Measurements from ENCODE around the gene POLR1D. TPM values are rescaled to one million over a fixed set of nuclear protein-coding genes. Genes with fewer than 3 reads are reported as not detected.

The POLR1D gene
- total RNA-seq, 1 donor from 2014 or later: 120 TPM

DNA sequence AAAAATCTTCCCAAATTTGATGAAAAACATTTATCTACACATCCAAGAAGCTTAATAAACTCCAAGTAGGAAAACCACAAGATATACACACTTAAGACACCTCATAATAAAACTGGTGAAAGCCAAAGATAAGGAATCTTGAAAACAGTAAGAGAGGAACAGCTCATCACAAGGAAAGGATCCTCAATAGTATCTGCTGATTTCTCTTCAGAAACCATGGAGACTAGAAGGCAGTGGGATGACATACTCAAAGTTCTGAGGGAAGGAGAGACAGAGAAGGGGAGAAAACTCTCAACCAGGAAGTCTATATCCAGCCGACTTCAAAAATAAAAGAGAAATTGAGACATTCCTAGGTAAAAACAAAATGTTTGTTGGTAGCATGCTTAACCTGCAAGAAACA is 47.0 kb upstream of the POLR1D start:
- Histone ChIP-seq H3K4me2 (no peak overlapping the region), H3K4me3 (no peak overlapping the region), H3K79me2 (ENCODE audit: low read depth) (no peaks in the 10 kb centered on the region), H2AFZ (replicated peaks) (no peak overlapping the region), H3K27me3 (no peaks in the 10 kb centered on the region), H3K27ac (no peak overlapping the region), H3K9me3 (ENCODE audit: low read depth) (no peaks in the 10 kb centered on the region), H3K9ac (no peak overlapping the region), H4K20me1 (ENCODE audit: low read depth) (no peaks in the 10 kb centered on the region), H3F3A (ENCODE audit: low read depth) (no peaks in the 10 kb centered on the region), H3K4me1 (peaks cover 10% of the 10 kb centered on the region), H3K36me3 (no peaks in the 10 kb centered on the region)
- H3K27me3 Mint-ChIP-seq (ENCODE audit: insufficient read depth, low read depth): no peaks in the 10 kb centered on the region
- TF ChIP-seq EZH2 (IDR thresholded peaks at IDR 0.05): no peak
- TF ChIP-seq, protein P1, sequence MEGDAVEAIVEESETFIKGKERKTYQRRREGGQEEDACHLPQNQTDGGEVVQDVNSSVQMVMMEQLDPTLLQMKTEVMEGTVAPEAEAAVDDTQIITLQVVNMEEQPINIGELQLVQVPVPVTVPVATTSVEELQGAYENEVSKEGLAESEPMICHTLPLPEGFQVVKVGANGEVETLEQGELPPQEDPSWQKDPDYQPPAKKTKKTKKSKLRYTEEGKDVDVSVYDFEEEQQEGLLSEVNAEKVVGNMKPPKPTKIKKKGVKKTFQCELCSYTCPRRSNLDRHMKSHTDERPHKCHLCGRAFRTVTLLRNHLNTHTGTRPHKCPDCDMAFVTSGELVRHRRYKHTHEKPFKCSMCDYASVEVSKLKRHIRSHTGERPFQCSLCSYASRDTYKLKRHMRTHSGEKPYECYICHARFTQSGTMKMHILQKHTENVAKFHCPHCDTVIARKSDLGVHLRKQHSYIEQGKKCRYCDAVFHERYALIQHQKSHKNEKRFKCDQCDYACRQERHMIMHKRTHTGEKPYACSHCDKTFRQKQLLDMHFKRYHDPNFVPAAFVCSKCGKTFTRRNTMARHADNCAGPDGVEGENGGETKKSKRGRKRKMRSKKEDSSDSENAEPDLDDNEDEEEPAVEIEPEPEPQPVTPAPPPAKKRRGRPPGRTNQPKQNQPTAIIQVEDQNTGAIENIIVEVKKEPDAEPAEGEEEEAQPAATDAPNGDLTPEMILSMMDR (IDR thresholded peaks at IDR 0.05): no peak
- no peak for TF ChIP-seq EZH2phosphoT487 (IDR thresholded peaks at IDR 0.05)
- DNase-seq (ENCODE audit: low spot score): no peak
- peaks cover 3% of the 10 kb centered on the region for H3K4me1 Mint-ChIP-seq
- peaks cover 8% of the 10 kb centered on the region for H3K36me3 Mint-ChIP-seq
- H3K9me3 Mint-ChIP-seq: no peaks in the 10 kb centered on the region
- H3K4me3 Mint-ChIP-seq: no peak overlapping the region
- H3K27ac Mint-ChIP-seq: no peak overlapping the region

DNA sequence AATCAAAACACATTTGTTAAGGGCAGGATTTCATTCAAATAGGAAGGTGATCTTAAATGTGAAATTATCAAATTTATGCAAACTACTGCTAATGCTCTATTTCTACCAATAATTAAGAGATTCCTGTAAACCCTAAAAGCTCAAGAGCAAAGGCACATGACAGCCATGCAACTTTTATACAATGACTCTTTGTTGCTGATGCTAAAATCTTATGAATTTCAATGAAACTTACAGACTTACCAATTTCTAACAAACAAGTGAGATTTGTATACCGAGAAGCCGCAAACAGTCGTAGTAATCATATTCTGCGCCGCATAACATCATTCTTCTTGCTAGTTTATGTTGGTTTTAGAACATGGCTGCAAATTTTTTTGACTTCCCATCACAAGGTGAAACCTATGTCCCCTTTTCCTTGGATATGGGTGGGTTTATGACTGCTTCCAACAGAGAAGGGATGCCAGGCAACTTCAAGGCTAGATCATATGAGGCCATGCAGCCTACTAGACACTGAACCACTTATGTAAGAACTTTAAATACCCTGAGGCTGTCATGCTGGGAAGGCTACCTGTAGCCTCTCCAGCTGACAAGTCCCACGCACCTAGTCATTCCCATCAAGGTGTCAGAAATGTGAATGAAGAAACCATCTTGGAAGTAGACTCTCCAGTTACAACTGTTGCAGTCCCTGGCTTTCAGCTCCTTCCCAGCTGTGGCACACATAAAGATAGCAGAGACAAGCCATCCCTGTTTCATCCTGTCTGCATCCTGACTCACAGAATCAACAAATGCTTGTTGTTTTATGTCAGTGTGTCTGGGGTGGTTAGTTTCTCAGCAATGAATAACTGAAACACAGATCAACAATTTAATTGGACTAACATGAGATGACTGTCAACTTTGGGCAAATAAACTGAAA is 43.3 kb upstream of the POLR1D start:
- Histone ChIP-seq H3K27ac (no peak overlapping the region), H3K9me3 (ENCODE audit: low read depth) (no peaks in the 10 kb centered on the region), H3K36me3 (no peaks in the 10 kb centered on the region), H3K4me1 (no peaks in the 10 kb centered on the region), H3F3A (ENCODE audit: low read depth) (no peaks in the 10 kb centered on the region), H3K4me3 (no peak overlapping the region), H3K79me2 (ENCODE audit: low read depth) (no peaks in the 10 kb centered on the region), H3K4me2 (no peak overlapping the region), H3K9ac (no peak overlapping the region), H4K20me1 (ENCODE audit: low read depth) (no peaks in the 10 kb centered on the region), H3K27me3 (no peaks in the 10 kb centered on the region), H2AFZ (replicated peaks) (no peak overlapping the region)
- DNase-seq (ENCODE audit: low spot score): no peak
- Mint-ChIP-seq H3K9me3 (no peaks in the 10 kb centered on the region), H3K27ac (no peak overlapping the region), H3K4me1 (no peaks in the 10 kb centered on the region), H3K27me3 (ENCODE audit: insufficient read depth, low read depth) (peaks cover 3% of the 10 kb centered on the region), H3K4me3 (no peak overlapping the region), H3K36me3 (peaks cover 8% of the 10 kb centered on the region)
- no peak for TF ChIP-seq EZH2phosphoT487 (IDR thresholded peaks at IDR 0.05)
- TF ChIP-seq, protein P1 (IDR thresholded peaks at IDR 0.05): no peak
- TF ChIP-seq EZH2 (IDR thresholded peaks at IDR 0.05): no peak

DNA sequence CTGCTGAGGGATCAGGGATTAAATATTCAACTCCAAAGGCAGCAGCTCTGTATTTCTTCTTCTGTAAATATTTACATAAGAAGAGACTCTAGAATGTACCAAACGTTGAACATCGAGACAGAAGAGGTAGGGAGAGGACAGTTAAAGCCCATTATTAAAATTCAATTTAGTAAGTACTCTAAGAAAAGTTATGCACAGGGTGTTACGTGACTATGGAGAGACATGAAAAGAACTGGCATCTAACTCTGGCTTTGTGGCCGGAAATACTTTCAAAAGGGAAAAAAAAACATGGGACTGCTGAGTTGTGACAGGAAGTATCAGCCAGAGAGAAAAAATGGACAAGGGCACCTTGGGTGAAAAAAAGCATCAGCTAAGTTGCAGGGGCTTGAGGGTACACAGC is 38.0 kb upstream of the POLR1D start:
- DNase-seq (ENCODE audit: low spot score): no peak
- Mint-ChIP-seq H3K27ac (no peak overlapping the region), H3K36me3 (no peaks in the 10 kb centered on the region), H3K27me3 (ENCODE audit: insufficient read depth, low read depth) (peaks cover 3% of the 10 kb centered on the region), H3K4me1 (peaks cover 3% of the 10 kb centered on the region), H3K4me3 (no peak overlapping the region), H3K9me3 (no peaks in the 10 kb centered on the region)
- no peak overlapping the region for H3K4me3 ChIP-seq
- H4K20me1 ChIP-seq (ENCODE audit: low read depth): no peaks in the 10 kb centered on the region
- no peaks in the 10 kb centered on the region for H3F3A ChIP-seq (ENCODE audit: low read depth)
- H3K9ac ChIP-seq: no peak overlapping the region
- no peaks in the 10 kb centered on the region for H3K9me3 ChIP-seq (ENCODE audit: low read depth)
- H3K27ac ChIP-seq: no peak overlapping the region
- no peak overlapping the region for H2AFZ ChIP-seq (replicated peaks)
- no peak overlapping the region for H3K4me2 ChIP-seq
- no peak for TF ChIP-seq EZH2phosphoT487 (IDR thresholded peaks at IDR 0.05)
- TF ChIP-seq, protein P1 (IDR thresholded peaks at IDR 0.05): no peak
- TF ChIP-seq EZH2 (IDR thresholded peaks at IDR 0.05): no peak
- H3K27me3 ChIP-seq: no peaks in the 10 kb centered on the region
- no peaks in the 10 kb centered on the region for H3K36me3 ChIP-seq
- no peaks in the 10 kb centered on the region for H3K4me1 ChIP-seq
- H3K79me2 ChIP-seq (ENCODE audit: low read depth): no peaks in the 10 kb centered on the region
